Brain microvascular endothelial cell (primary cell): ENCODE measurements around the gene DRAM1.

Experiments
- DNase-seq: peaks from one replicate; pipeline ENCODE4 v3.0.0-alpha.2; 2020
- H3K27ac ChIP-seq: fragments of 250-450 bp; sonication (Bioruptor Pico); 2 replicates; pipeline ENCODE4 v1.5.1; 2020; ENCODE audit warnings: mild to moderate bottlenecking, moderate library complexity
- H3K27me3 ChIP-seq: fragments of 250-450 bp; sonication (Bioruptor Pico); replicated peaks from 2 replicates; pipeline ENCODE4 v1.5.1; 2020; ENCODE audit warnings: mild to moderate bottlenecking
- H3K36me3 ChIP-seq: fragments of 250-450 bp; sonication (Bioruptor Pico); replicated peaks from 2 replicates; pipeline ENCODE4 v1.5.1; 2020; ENCODE audit warnings: mild to moderate bottlenecking
- H3K4me3 ChIP-seq: 2 replicates; pipeline ENCODE4 v1.5.1; 2011; ENCODE audit warnings: low read depth, mild to moderate bottlenecking, control low read depth, low read length, moderate library complexity
- in situ Hi-C: cut with HindIII; loops from 2 replicates; pipeline ENCODE4 v1.10.0; 2017; ENCODE audit warnings: low sequenced_read_pairs, low pct_ligation_motif_present
- TF ChIP-seq, protein P1 (sequence below): IDR thresholded peaks from 2 replicates; pipeline ENCODE4 v1.5.1; 2011; ENCODE audit warnings: low read depth, mild to moderate bottlenecking, moderate library complexity, low read length, control low read depth, inconsistent platforms; ENCODE audit errors: missing control alignments

DRAM1 gene

DNA sequence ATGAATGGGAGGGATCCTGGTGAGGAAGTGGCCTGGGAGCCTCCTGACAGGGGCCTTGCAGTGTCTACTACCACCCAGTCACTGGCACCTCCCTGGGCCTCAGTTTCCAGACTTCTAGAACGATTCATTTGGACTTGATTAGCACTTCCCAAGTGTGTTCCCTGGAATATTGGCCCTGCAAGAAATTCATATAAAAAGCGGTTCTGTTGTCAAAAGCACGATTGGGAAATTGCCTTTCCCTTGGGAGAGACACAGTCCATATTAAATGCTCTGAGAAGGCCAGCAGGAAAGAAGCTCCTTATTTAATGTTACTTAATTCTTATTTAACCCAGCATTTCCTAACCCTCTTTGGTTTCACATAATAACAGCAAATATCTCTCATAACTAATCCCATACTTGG lies 61.9 kb downstream of the DRAM1 start:
- Histone ChIP-seq H3K27me3 (no peaks in the 10 kb centered on the region), H3K27ac (no peak overlapping the region), H3K4me3 (no peak overlapping the region), H3K36me3 (no peaks in the 10 kb centered on the region)
- TF ChIP-seq, protein P1, sequence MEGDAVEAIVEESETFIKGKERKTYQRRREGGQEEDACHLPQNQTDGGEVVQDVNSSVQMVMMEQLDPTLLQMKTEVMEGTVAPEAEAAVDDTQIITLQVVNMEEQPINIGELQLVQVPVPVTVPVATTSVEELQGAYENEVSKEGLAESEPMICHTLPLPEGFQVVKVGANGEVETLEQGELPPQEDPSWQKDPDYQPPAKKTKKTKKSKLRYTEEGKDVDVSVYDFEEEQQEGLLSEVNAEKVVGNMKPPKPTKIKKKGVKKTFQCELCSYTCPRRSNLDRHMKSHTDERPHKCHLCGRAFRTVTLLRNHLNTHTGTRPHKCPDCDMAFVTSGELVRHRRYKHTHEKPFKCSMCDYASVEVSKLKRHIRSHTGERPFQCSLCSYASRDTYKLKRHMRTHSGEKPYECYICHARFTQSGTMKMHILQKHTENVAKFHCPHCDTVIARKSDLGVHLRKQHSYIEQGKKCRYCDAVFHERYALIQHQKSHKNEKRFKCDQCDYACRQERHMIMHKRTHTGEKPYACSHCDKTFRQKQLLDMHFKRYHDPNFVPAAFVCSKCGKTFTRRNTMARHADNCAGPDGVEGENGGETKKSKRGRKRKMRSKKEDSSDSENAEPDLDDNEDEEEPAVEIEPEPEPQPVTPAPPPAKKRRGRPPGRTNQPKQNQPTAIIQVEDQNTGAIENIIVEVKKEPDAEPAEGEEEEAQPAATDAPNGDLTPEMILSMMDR = no peak
- DNase-seq = no peak
- in situ Hi-C loops = no loop called here

GRCh38 chr12:101939856-101940265 lies 62.5 kb downstream of the DRAM1 start:
- no peak overlapping the region for H3K4me3 ChIP-seq
- in situ Hi-C loops = no loop called here
- H3K27ac ChIP-seq = no peak overlapping the region
- H3K36me3 ChIP-seq = no peaks in the 10 kb centered on the region
- TF ChIP-seq, protein P1 = peak; percentile 90
- H3K27me3 ChIP-seq = no peaks in the 10 kb centered on the region
- DNase-seq = peak; percentile 73

GRCh38 chr12:101940400-101940950 lies 63.1 kb downstream of the DRAM1 start:
- no peaks in the 10 kb centered on the region for H3K27me3 ChIP-seq
- no peak overlapping the region for H3K27ac ChIP-seq
- DNase-seq = no peak
- in situ Hi-C loops = no loop called here
- H3K36me3 ChIP-seq = no peaks in the 10 kb centered on the region
- no peak overlapping the region for H3K4me3 ChIP-seq
- TF ChIP-seq, protein P1 = no peak

GRCh38 chr12:101941306-101942249 lies 64.2 kb downstream of the DRAM1 start:
- no peak overlapping the region for H3K4me3 ChIP-seq
- no peaks in the 10 kb centered on the region for H3K27me3 ChIP-seq
- no peak overlapping the region for H3K27ac ChIP-seq
- in situ Hi-C loops = no loop called here
- DNase-seq = no peak
- no peaks in the 10 kb centered on the region for H3K36me3 ChIP-seq
- TF ChIP-seq, protein P1 = no peak

DNA sequence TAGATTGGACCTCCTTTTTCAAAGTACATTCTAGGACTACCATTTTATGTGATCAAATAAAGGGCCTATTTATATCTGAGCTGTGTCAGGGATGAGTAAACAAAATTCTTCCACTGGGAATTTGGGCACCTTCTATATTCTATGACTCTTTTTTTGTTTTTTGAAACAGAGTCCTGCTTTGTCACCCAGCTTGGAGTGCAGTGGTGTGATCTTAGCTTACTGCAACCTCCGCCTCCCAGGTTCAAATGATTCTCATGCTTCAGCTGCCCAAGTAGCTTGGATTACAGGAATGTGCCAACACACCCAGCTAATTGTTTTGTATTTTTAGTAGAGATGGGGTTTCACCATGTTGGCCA lies 64.8 kb downstream of the DRAM1 start:
- no peak overlapping the region for H3K27ac ChIP-seq
- H3K27me3 ChIP-seq = no peaks in the 10 kb centered on the region
- no peak for DNase-seq
- TF ChIP-seq, protein P1 = no peak
- in situ Hi-C loops = no loop called here
- no peaks in the 10 kb centered on the region for H3K36me3 ChIP-seq
- H3K4me3 ChIP-seq = no peak overlapping the region
